ENCODE measurements around the gene RTL10. TPM values are rescaled to one million over a fixed set of nuclear protein-coding genes. Genes with fewer than 3 reads are reported as not detected.

RTL10 gene
- polyA plus RNA-seq, 1 of the 3 experiments (the other 2 are of a cell fraction) = 7.8 TPM

DNA sequence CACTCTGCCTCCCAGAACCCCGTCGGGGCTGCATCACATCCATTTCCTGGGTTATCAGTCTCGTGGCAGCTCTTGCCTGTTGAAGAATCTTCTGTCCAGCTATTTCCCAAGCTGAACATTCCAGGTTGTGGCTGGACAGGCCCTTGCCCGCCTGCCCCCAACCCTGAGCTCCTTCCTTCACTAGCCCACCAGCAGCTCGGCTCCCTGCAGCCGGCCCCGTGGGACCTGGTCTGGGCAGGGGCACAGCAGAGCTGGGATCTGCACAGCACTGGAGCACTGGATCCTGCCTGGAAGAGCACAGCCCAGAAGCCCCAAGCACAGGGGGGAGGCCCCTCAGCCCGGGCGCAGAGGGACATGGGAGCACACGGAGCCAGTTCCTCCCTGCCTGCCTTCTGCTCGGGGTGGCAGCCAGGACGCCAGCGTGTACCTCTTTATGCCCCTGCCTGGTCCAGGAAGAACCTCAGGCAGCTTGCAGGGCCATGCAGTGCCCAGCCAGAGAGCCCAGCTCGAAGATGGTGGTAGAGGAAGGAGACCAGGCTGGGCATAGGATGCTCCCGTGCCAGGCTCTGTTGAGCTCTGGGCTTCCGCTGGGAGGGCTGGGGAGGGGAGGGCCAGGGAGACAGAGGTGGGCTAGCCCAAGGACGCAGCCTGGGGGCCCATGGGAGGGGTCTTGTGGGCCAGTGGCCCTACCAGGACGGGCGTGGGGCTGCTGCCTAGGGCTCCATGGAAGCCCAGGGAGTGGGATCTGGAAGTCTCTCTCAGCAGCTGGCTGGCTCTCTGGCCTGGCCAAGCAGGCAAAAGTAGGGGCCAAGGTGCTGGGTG is 16.6 kb upstream of the RTL10 start:
- Histone ChIP-seq H2AFZ (ENCODE audit: low read depth) (no peak overlapping the region), H3K4me1 (ENCODE audit: control insufficient read depth in 1 of 2, insufficient read depth in 2 of 2, low read depth in 1 of 2, low read length in 1 of 2) (peaks cover 4 to 8% of the 10 kb centered on the region in 2 experiments; a peak in 2 of 4 replicates), H3K4me2 (no peak overlapping the region), H3K27ac (ENCODE audit: low read depth in 2 of 2, low read length in 1 of 2) (no peak overlapping the region), H4K20me1 (ENCODE audit: insufficient read depth) (no peaks in the 10 kb centered on the region), H3K9me2 (no peaks in the 10 kb centered on the region), H3K9me3 (no peaks in the 10 kb centered on the region), H3K36me3 (replicated peaks in 1 of 2; ENCODE audit: control insufficient read depth in 1 of 2, insufficient read depth in 2 of 2, low read length in 1 of 2) (no peaks in the 10 kb centered on the region), H3K9ac (no peak overlapping the region), H3K27me3 (ENCODE audit: insufficient read depth) (no peaks in the 10 kb centered on the region), H3K79me2 (ENCODE audit: insufficient read depth) (no peaks in the 10 kb centered on the region), H3K4me3 (ENCODE audit: low read depth in 2 of 2, low read length in 1 of 2) (no peak overlapping the region), H3F3A (replicated peaks; ENCODE audit: insufficient read depth) (no peaks in the 10 kb centered on the region)
- POLR2A ChIA-PET = no interaction called here
- TF ChIP-seq FOXM1 (IDR thresholded peaks at IDR 0.05; ENCODE audit: low read depth) (no peak), YY1 (IDR thresholded peaks at IDR 0.05; ENCODE audit: low read depth) (no peak), JUND (IDR thresholded peaks at IDR 0.05) (no peak)
- TF ChIP-seq, protein P1, sequence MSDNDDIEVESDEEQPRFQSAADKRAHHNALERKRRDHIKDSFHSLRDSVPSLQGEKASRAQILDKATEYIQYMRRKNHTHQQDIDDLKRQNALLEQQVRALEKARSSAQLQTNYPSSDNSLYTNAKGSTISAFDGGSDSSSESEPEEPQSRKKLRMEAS (IDR thresholded peaks at IDR 0.05; ENCODE audit: low read depth) = no peak
- TF ChIP-seq, protein P2, sequence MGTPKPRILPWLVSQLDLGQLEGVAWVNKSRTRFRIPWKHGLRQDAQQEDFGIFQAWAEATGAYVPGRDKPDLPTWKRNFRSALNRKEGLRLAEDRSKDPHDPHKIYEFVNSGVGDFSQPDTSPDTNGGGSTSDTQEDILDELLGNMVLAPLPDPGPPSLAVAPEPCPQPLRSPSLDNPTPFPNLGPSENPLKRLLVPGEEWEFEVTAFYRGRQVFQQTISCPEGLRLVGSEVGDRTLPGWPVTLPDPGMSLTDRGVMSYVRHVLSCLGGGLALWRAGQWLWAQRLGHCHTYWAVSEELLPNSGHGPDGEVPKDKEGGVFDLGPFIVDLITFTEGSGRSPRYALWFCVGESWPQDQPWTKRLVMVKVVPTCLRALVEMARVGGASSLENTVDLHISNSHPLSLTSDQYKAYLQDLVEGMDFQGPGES (IDR thresholded peaks at IDR 0.05; ENCODE audit: low read depth, low read length) = no peak
- CTCF ChIA-PET = interaction anchor here (1.1 to 4.1 kb wide), 3 partner anchors 11 to 140 kb away, joined by 3 to 22 read pairs (median 3); no protein-coding TSS in a partner anchor
- DNase-seq = no peak
- 84% methylated on average over 5 of the region's 19 CpGs for WGBS (ENCODE audit: low lambda C conversion rate)

DNA sequence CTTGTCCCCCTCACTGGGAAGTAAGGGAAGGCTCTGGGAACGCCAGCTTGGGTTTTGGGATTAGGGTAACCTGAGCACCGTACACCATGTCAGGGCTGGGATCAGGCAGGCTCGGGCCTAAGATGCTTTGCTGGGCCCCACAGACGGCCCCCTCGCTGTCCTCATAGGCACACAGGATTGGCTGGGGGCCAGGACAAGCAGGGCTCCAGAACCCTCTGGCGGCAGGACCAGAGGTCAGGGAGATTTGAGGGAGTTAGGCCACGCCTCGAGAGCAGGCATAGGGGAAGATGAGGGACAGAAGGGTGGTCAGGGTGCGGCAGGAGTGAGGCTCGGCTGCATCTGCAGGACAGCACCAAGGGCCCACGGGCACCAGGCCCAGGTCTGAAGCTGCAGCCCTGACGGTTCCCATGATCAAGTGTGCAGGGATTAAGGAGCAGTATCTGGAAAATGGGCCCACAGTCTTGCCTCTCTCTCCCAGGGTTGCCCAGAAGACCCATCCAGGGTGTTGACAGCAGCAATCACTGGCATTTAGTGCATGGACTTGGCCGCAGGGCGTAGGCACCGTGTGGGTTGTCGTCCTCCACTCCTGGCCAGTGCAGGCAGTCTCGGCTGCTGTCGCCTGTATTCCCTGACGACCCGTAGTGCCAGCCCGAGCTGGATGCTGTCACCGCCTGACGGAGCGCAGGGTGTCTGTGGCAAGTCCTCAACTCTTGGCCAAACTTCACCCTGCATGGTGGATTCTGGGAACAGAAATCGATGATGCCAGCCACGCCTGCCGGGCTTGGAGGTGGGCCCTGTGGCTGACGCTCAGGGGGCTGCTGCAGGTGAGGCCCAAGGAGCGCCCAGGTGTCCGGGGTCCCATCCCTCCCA is 15.7 kb upstream of the RTL10 start:
- H3K79me2 ChIP-seq (ENCODE audit: insufficient read depth) = no peaks in the 10 kb centered on the region
- H4K20me1 ChIP-seq (ENCODE audit: insufficient read depth) = no peaks in the 10 kb centered on the region
- H3K9me3 ChIP-seq = no peaks in the 10 kb centered on the region
- TF ChIP-seq, protein P3, sequence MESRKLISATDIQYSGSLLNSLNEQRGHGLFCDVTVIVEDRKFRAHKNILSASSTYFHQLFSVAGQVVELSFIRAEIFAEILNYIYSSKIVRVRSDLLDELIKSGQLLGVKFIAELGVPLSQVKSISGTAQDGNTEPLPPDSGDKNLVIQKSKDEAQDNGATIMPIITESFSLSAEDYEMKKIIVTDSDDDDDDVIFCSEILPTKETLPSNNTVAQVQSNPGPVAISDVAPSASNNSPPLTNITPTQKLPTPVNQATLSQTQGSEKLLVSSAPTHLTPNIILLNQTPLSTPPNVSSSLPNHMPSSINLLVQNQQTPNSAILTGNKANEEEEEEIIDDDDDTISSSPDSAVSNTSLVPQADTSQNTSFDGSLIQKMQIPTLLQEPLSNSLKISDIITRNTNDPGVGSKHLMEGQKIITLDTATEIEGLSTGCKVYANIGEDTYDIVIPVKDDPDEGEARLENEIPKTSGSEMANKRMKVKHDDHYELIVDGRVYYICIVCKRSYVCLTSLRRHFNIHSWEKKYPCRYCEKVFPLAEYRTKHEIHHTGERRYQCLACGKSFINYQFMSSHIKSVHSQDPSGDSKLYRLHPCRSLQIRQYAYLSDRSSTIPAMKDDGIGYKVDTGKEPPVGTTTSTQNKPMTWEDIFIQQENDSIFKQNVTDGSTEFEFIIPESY (IDR thresholded peaks at IDR 0.05; ENCODE audit: borderline replicate concordance, low read depth) = no peak
- TF ChIP-seq TEAD4 (IDR thresholded peaks at IDR 0.05; ENCODE audit: borderline replicate concordance, insufficient read depth) = no peak
- H2AFZ ChIP-seq (ENCODE audit: low read depth) = no peak overlapping the region
- no peak for DNase-seq
- H3K27ac ChIP-seq (ENCODE audit: low read depth in 2 of 2, low read length in 1 of 2) = no peak overlapping the region
- no peaks in the 10 kb centered on the region; a peak in 1 of 4 replicates for H3K4me1 ChIP-seq (ENCODE audit: control insufficient read depth in 1 of 2, insufficient read depth in 2 of 2, low read depth in 1 of 2, low read length in 1 of 2)
- H3K9me2 ChIP-seq = no peaks in the 10 kb centered on the region
- no peak overlapping the region for H3K4me3 ChIP-seq (ENCODE audit: low read depth in 2 of 2, low read length in 1 of 2)
- H3F3A ChIP-seq (replicated peaks; ENCODE audit: insufficient read depth) = no peaks in the 10 kb centered on the region
- no peak overlapping the region for H3K4me2 ChIP-seq
- no peaks in the 10 kb centered on the region for H3K27me3 ChIP-seq (ENCODE audit: insufficient read depth)
- 99% methylated on average over 20 of the region's 30 CpGs for WGBS (ENCODE audit: low lambda C conversion rate)
- POLR2A ChIA-PET = no interaction called here
- no peak overlapping the region for H3K9ac ChIP-seq
- CTCF ChIA-PET = interaction anchor here (1.1 to 4.1 kb wide), 3 partner anchors 12 to 139 kb away, joined by 3 to 22 read pairs (median 4); no protein-coding TSS in a partner anchor
- H3K36me3 ChIP-seq (replicated peaks in 1 of 2; ENCODE audit: control insufficient read depth in 1 of 2, insufficient read depth in 2 of 2, low read length in 1 of 2) = no peaks in the 10 kb centered on the region
